Measurements from ENCODE around the gene ERVH48-1. TPM values are rescaled to one million over a fixed set of nuclear protein-coding genes. Genes with fewer than 3 reads are reported as not detected.
A peak's percentile ranks its signal among the peaks of the same experiment; 100 is the strongest.

ERVH48-1 gene
- total RNA-seq (under 1 TPM in 1 of 7 donors, not detected in 6; 0.11 TPM), polyA plus RNA-seq (not detected)
- long read RNA-seq, donor 1, result 0 reads
- long read RNA-seq, donor 2, partial matches to known transcripts, result 0 of 4 reads
- long read RNA-seq, donor 2, other reads (novel, unspliced or antisense), result 0 of 4 reads
- long read RNA-seq, donor 3, result 0 reads

DNA sequence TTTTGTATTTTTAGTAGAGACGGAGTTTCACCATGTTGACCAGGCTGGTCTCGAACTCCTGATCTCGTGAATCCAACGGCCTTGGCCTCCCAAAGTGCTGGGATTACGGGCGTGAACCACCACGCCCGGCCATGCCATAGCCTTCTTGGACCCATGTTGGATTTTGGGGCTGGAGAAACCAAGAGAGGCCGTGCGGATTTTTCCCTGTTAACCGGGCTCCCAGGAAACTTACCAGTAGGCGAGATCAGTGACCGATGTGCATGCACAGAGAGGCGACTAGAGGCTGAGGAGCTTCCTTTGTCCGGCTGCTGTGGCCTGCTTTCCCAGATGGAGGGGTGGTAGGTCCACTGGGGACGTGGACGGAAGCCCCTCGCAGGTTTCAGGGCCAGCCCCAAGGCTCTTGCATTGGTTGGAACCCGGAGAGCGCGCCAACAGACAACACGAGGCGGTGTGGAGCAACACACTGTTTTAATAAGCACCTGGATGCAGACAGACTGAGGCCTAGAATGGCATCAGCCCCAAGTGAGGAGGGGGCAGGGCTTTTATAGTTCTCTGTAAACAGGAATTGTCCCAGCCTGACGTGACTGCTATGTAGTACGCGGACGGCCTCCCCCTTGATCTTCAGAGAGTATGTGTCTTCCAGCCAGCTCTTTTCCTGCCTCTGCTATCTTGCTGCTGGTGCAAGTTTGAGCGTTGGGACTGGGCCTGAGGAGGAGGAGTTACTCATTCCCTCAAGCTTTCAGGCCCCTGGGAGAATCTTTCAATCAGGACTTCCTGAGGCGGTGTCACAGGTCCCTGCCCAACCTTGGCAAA is at the start of gene ERVH48-1:
Gene ERVH48-1, minus strand, starts transcription at position 517 of the 813 bp plus-strand sequence. CDS start 6,624 bp downstream, outside the sequence.
- WGBS, 3 donors, result 87 to 89% (median 88%) methylated on average over 27 to 29 of the region's 29 CpGs
- H3K27me3 ChIP-seq, result no peaks in the 10 kb centered on the region
- no peak within 1 kb of the TSS for H3K27ac ChIP-seq
- no peaks in the 10 kb centered on the region for H3K36me3 ChIP-seq
- intact Hi-C loops (cut with DNase I), result no loop called here
- H3K9me3 ChIP-seq, result no peaks in the 10 kb centered on the region
- H3K4me3 ChIP-seq, result no peak within 1 kb of the TSS
- H3K4me1 ChIP-seq (ENCODE audit: insufficient read depth), result no peaks in the 10 kb centered on the region
- DNase-seq, result peak in 1 of 5 donors; percentile 33
- TF ChIP-seq EP300 (IDR thresholded peaks at IDR 0.05) (no peak), POLR2A (IDR thresholded peaks at IDR 0.05) (no peak)
- TF ChIP-seq, protein P1, sequence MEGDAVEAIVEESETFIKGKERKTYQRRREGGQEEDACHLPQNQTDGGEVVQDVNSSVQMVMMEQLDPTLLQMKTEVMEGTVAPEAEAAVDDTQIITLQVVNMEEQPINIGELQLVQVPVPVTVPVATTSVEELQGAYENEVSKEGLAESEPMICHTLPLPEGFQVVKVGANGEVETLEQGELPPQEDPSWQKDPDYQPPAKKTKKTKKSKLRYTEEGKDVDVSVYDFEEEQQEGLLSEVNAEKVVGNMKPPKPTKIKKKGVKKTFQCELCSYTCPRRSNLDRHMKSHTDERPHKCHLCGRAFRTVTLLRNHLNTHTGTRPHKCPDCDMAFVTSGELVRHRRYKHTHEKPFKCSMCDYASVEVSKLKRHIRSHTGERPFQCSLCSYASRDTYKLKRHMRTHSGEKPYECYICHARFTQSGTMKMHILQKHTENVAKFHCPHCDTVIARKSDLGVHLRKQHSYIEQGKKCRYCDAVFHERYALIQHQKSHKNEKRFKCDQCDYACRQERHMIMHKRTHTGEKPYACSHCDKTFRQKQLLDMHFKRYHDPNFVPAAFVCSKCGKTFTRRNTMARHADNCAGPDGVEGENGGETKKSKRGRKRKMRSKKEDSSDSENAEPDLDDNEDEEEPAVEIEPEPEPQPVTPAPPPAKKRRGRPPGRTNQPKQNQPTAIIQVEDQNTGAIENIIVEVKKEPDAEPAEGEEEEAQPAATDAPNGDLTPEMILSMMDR (IDR thresholded peaks at IDR 0.05), result no peak

DNA sequence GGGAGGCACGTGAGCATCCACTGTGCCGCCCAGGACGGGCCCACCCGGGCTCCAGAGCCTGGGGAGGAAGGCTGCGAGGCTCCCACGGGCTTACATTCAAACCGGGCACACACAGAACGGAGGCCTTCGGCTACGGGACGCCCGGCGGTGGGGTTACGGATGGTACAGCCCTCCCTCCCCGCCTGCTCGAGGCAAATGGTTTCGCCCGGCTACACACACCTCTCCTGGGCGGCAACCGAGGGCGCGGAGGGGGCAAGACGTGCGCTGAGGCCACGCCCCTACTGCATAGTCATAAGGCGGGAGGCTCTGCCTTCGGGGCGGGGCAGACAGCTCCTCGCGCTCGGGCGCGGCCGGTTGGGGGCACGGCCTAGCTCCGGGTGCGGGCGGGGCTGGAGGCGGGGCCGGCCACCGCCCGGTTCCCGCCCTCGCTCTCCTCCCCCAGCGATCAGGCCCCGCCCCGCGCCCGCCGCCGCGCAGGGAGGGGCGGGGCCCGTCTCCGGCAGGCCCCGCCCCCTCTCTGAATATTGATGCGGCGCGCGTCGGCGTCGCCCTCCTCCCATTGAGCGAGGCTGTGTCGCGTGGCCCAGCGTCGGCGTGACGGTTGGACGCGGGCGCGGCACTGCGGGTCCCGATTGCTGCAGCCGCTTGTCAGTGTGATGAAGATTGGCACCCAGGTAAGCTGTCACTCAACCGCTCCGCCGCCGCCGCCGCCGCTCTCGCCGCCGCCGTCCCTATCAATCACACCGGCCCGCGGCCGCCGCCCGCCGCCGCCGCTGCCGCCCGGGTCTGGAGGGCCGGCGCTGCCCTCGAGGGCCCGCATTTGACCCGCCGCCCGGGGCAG is 48.8 kb upstream of the ERVH48-1 start, which contains the start of gene PKNOX1:
Gene PKNOX1, plus strand, starts transcription at position 572 of the 841 bp plus-strand sequence. CDS start 29,820 bp downstream, outside the sequence.
- peak; percentile 98 to 99 (median 98) for DNase-seq
- Histone ChIP-seq H3K27me3 (no peaks in the 10 kb centered on the region), H3K27ac (peak within 1 kb of the TSS; percentile 99), H3K9me3 (no peaks in the 10 kb centered on the region), H3K4me3 (peak within 1 kb of the TSS; percentile 79), H3K36me3 (no peaks in the 10 kb centered on the region), H3K4me1 (ENCODE audit: insufficient read depth) (no peaks in the 10 kb centered on the region)
- TF ChIP-seq, protein P1 (IDR thresholded peaks at IDR 0.05), result no peak
- TF ChIP-seq EP300 (IDR thresholded peaks at IDR 0.05), result peak; percentile 47
- peak; percentile 59 for TF ChIP-seq POLR2A (IDR thresholded peaks at IDR 0.05)
- intact Hi-C loops (cut with DNase I), result loop anchor here in 1 of 4 donors (5.0 to 10.0 kb wide), 2 partner anchors 79 to 753 kb away; partner anchors contain the start of gene NDUFV3
- 0 to 1% (median 0%) methylated on average over 49 to 106 of the region's 106 CpGs for WGBS, 3 donors

DNA sequence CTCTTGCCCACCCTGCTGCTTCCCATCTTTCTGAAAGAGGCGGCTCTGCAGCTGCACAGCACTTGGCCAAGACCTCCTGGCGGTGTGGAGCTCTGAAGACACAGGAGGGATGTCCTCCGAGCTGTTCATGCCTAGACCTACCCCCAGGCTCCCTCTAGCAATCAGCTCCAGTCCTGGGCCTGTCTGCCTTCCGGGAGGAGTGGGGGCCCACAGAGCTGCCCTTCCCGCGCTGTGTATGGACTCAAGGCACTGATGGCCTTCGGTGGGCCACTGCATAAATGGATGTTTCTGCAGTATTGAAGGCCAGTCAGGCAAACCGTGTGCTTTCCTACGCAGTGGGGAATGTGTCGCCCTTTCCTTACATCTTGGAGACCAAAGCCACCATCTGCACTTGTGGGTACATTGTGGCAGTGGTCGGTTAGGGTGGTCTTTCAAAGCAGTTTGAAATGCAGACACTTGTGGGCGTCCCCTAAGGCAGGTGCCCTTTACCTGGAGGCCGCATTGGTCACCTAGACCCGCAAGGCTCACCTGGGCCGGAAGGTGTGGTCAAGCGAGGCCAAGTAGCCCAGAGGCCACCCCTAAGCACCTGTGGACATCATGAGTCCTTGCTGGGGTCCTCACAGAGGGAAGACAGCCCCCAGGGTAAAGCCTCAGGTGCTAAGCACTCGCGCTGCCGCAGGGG is 48.0 kb upstream of the ERVH48-1 start:
- intact Hi-C loops (cut with DNase I), result loop anchor here in 1 of 4 donors (5.0 to 10.0 kb wide), 2 partner anchors 79 to 754 kb away; partner anchors contain the start of gene NDUFV3
- DNase-seq, result peak; percentile 30 to 55 (median 49)

More for the DNA sequence above, 48.0 kb upstream of the ERVH48-1 start:
- WGBS, 3 donors, result 64 to 67% (median 66%) methylated on average over 18 to 19 of the region's 19 CpGs
- TF ChIP-seq EP300 (IDR thresholded peaks at IDR 0.05) (no peak), POLR2A (IDR thresholded peaks at IDR 0.05) (no peak)
- TF ChIP-seq, protein P1 (IDR thresholded peaks at IDR 0.05), result no peak
- Histone ChIP-seq H3K4me3 (peak overlapping the region; percentile 56), H3K27me3 (no peaks in the 10 kb centered on the region), H3K9me3 (no peaks in the 10 kb centered on the region), H3K36me3 (no peaks in the 10 kb centered on the region), H3K27ac (peak overlapping the region; percentile 67 to 87), H3K4me1 (ENCODE audit: insufficient read depth) (no peaks in the 10 kb centered on the region)
